ENCODE results near the gene MEGF11.

Gene MEGF11

GRCh38 chr15:66117841-66118240 is 135.7 kb downstream of the MEGF11 start:
- Histone ChIP-seq H3K9me2 (ENCODE audit: low read depth, low read length) (no peaks in the 10 kb centered on the region), H3K27me3 (ENCODE audit: insufficient read depth, low read length) (no peaks in the 10 kb centered on the region), H4K20me1 (ENCODE audit: insufficient read depth, low read length) (no peaks in the 10 kb centered on the region), H3K9ac (ENCODE audit: low read length) (no peak overlapping the region), H3F3A (ENCODE audit: insufficient read depth, low read length) (no peaks in the 10 kb centered on the region), H3K4me3 (ENCODE audit: low read depth, low read length, poor library complexity, severe bottlenecking) (no peak overlapping the region), H3K36me3 (ENCODE audit: insufficient read depth, low read length) (peaks cover 93% of the 10 kb centered on the region), H3K79me2 (ENCODE audit: insufficient read depth, low read length) (no peaks in the 10 kb centered on the region), H2AFZ (ENCODE audit: low read length) (no peak overlapping the region), H3K4me2 (ENCODE audit: low read length) (no peak overlapping the region), H3K27ac (ENCODE audit: low read depth, low read length, poor library complexity, severe bottlenecking) (no peak overlapping the region), H3K9me3 (ENCODE audit: low read length) (no peaks in the 10 kb centered on the region), H3K4me1 (ENCODE audit: insufficient read depth, low read length, severe bottlenecking) (peaks cover 26% of the 10 kb centered on the region)
- no peak for TF ChIP-seq EZH2 (IDR thresholded peaks at IDR 0.05; ENCODE audit: borderline replicate concordance, low read length)
- no peak for TF ChIP-seq CTCF (IDR thresholded peaks at IDR 0.05; ENCODE audit: low read length)

GRCh38 chr15:66115568-66116206 is 137.9 kb downstream of the MEGF11 start:
- no peak overlapping the region for H3K4me3 ChIP-seq (ENCODE audit: low read depth, low read length, poor library complexity, severe bottlenecking)
- no peak overlapping the region for H2AFZ ChIP-seq (ENCODE audit: low read length)
- peak; percentile 25; the same call in 1 of the 2 replicates for TF ChIP-seq CTCF (IDR thresholded peaks at IDR 0.05; ENCODE audit: low read length)
- TF ChIP-seq EZH2 (IDR thresholded peaks at IDR 0.05; ENCODE audit: borderline replicate concordance, low read length) = no peak
- H3K4me2 ChIP-seq (ENCODE audit: low read length) = no peak overlapping the region; the same call in 1 of the 2 replicates
- H3K9me2 ChIP-seq (ENCODE audit: low read depth, low read length) = no peaks in the 10 kb centered on the region
- no peak overlapping the region for H3K27ac ChIP-seq (ENCODE audit: low read depth, low read length, poor library complexity, severe bottlenecking)
- no peaks in the 10 kb centered on the region for H3F3A ChIP-seq (ENCODE audit: insufficient read depth, low read length)
- no peaks in the 10 kb centered on the region for H3K27me3 ChIP-seq (ENCODE audit: insufficient read depth, low read length)
- H3K9me3 ChIP-seq (ENCODE audit: low read length) = no peaks in the 10 kb centered on the region
- H3K4me1 ChIP-seq (ENCODE audit: insufficient read depth, low read length, severe bottlenecking) = peaks cover 26% of the 10 kb centered on the region
- no peaks in the 10 kb centered on the region for H3K79me2 ChIP-seq (ENCODE audit: insufficient read depth, low read length)
- H3K9ac ChIP-seq (ENCODE audit: low read length) = no peak overlapping the region
- H3K36me3 ChIP-seq (ENCODE audit: insufficient read depth, low read length) = peaks cover 90% of the 10 kb centered on the region
- H4K20me1 ChIP-seq (ENCODE audit: insufficient read depth, low read length) = no peaks in the 10 kb centered on the region

GRCh38 chr15:66114863-66115425 is 138.6 kb downstream of the MEGF11 start:
- Histone ChIP-seq H3K9ac (ENCODE audit: low read length) (no peak overlapping the region), H4K20me1 (ENCODE audit: insufficient read depth, low read length) (no peaks in the 10 kb centered on the region), H3K4me3 (ENCODE audit: low read depth, low read length, poor library complexity, severe bottlenecking) (no peak overlapping the region), H3K79me2 (ENCODE audit: insufficient read depth, low read length) (no peaks in the 10 kb centered on the region), H3K9me3 (ENCODE audit: low read length) (no peaks in the 10 kb centered on the region), H3K36me3 (ENCODE audit: insufficient read depth, low read length) (peaks cover 88% of the 10 kb centered on the region), H3K4me1 (ENCODE audit: insufficient read depth, low read length, severe bottlenecking) (peaks cover 26% of the 10 kb centered on the region), H3K4me2 (ENCODE audit: low read length) (no peak overlapping the region), H3K9me2 (ENCODE audit: low read depth, low read length) (no peaks in the 10 kb centered on the region), H3K27ac (ENCODE audit: low read depth, low read length, poor library complexity, severe bottlenecking) (no peak overlapping the region), H2AFZ (ENCODE audit: low read length) (no peak overlapping the region), H3F3A (ENCODE audit: insufficient read depth, low read length) (no peaks in the 10 kb centered on the region), H3K27me3 (ENCODE audit: insufficient read depth, low read length) (no peaks in the 10 kb centered on the region)
- TF ChIP-seq EZH2 (IDR thresholded peaks at IDR 0.05; ENCODE audit: borderline replicate concordance, low read length) (no peak), CTCF (IDR thresholded peaks at IDR 0.05; ENCODE audit: low read length) (no peak)
